GM19023 (cell line): ENCODE measurements around the gene COL23A1.

ENCODE experiments used
- ATAC-seq: cut with Tn5 transposase; IDR thresholded peaks from one replicate; pipeline ENCODE4 v1.9.1; 2021; ENCODE audit warnings: mild to moderate bottlenecking, moderate library complexity; ENCODE audit not compliant: unreplicated experiment

The COL23A1 gene

GRCh38 chr5:178589180-178590140 is 733 bp downstream of the COL23A1 start:
- no peak for ATAC-seq

GRCh38 chr5:178588769-178589168 is 1.4 kb downstream of the COL23A1 start:
- ATAC-seq = no peak

- ATAC-seq = no peak
Measured at GRCh38 chr5:178587763-178588611, 2.2 kb downstream of the COL23A1 start.

GRCh38 chr5:178586396-178586795 is 3.8 kb downstream of the COL23A1 start:
- ATAC-seq = no peak

GRCh38 chr5:178585421-178585820 is 4.8 kb downstream of the COL23A1 start:
- ATAC-seq = peak; percentile 89

- no peak for ATAC-seq
Measured at GRCh38 chr5:178583279-178583678, 6.9 kb downstream of the COL23A1 start.

- ATAC-seq = no peak
Measured at GRCh38 chr5:178582291-178582690, 7.9 kb downstream of the COL23A1 start.

- no peak for ATAC-seq
Measured at GRCh38 chr5:178581621-178582020, 8.6 kb downstream of the COL23A1 start.

- no peak for ATAC-seq
Measured at GRCh38 chr5:178580271-178580955, 9.8 kb downstream of the COL23A1 start.

GRCh38 chr5:178577944-178578343 is 12.2 kb downstream of the COL23A1 start:
- ATAC-seq = no peak

GRCh38 chr5:178577376-178577839 is 12.8 kb downstream of the COL23A1 start:
- no peak for ATAC-seq

- no peak for ATAC-seq
Measured at GRCh38 chr5:178576591-178577351, 13.4 kb downstream of the COL23A1 start.

GRCh38 chr5:178573216-178573615 is 17.0 kb downstream of the COL23A1 start:
- ATAC-seq = no peak

- no peak for ATAC-seq
Measured at GRCh38 chr5:178572617-178573016, 17.6 kb downstream of the COL23A1 start.

- ATAC-seq = no peak
Measured at GRCh38 chr5:178569485-178569884, 20.7 kb downstream of the COL23A1 start.

GRCh38 chr5:178564811-178565550 is 25.2 kb downstream of the COL23A1 start:
- no peak for ATAC-seq

- ATAC-seq = no peak
Measured at GRCh38 chr5:178564397-178564796, 25.8 kb downstream of the COL23A1 start.

GRCh38 chr5:178563621-178564020 is 26.6 kb downstream of the COL23A1 start:
- no peak for ATAC-seq

GRCh38 chr5:178561746-178562264 is 28.4 kb downstream of the COL23A1 start:
- ATAC-seq = no peak
